Stimulated activated naive CD8-positive, alpha-beta T cell treated with anti-CD3 and anti-CD28 coated beads, Interleukin-15, Interleukin-2, amounts not matched to agents 100 U/mL and 50 U/mL, for 24 hours (primary cell): ENCODE data around the gene KCNN1.
"Not testable (repeated sequence)": the region's sequence is repeated elsewhere in the genome, so short reads cannot be mapped to it uniquely, and the experiment has no call there.

Experiments used
- ATAC-seq: fragments of 150-1000 bp; cut with Tn5 transposase; one replicate; pipeline ENCODE4 v1.10.0; 2021
- DNase-seq: peaks from one replicate; pipeline ENCODE4 v3.0.0; 2021

KCNN1 gene

GRCh38 chr19:17966550-17967256 lies at the start of gene KCNN1:
KCNN1 (plus strand) TSS chr19:17967107; CDS start chr19:17973889, 6,782 bp downstream.
- no peak for DNase-seq
- no peak for ATAC-seq

DNA sequence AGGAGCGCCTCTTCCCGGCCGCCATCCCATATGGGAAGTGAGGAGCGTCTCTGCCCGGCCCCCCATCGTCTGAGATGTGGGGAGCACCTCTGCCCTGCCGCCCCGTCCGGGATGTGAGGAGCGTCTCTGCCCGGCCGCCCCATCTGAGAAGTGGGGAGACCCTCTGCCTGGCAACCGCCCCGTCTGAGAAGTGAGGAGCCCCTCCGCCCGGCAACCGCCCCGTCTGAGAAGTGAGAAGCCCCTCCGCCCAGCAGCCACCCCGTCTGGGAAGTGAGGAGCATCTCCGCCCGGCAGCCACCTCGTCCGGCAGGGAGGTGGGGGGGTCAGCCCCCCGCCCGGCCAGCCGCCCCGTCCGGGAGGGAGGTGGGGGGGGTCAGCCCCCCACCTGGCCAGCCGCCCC lies 48.8 kb upstream of the KCNN1 start:
- not testable (repeated sequence) for DNase-seq, ATAC-seq

- not testable (repeated sequence) for ATAC-seq
These were observed 47.8 kb upstream of the KCNN1 start for GRCh38 chr19:17919122-17919521.

DNA sequence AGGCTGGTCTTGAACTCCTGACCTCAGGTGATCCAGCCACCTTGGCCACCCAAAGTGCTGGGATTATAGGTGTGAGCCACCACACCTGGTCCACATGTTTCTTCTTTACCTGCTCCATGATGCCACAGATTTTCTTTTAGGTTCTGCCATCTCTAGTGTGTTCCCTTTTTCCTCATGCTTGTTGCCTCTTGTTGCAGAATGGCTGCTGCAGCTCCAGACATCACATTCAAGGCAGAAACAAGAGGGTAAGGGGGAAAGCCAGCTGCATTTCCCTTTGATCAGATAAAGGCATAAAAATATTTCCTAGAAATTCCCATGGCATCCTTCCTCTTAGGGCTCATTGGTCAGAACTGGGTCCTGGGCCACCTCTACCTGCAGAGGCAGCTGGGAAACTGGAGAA lies 46.4 kb upstream of the KCNN1 start:
- no peak for ATAC-seq

More at GRCh38 chr19:17919122-17919521, 47.8 kb upstream of the KCNN1 start:
- not testable (repeated sequence) for DNase-seq

DNA sequence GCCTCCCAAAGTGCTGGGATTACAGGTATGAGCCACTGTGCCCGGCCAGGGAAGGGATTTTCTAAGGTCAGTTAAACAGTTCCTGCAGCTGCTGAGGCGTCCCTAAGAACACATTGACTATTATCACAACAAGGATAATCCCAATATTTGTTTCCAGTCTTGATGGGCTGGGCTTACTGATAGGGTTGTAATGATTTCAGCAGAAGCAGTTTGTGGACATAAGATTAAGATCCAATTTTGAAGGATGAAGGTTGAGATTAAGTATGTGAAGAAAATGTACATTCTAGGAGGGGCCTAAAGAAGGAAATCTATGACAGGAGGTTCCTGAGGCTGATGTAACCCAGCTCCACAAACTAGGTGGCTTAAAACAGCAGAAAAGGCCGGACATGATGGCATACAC lies 44.8 kb upstream of the KCNN1 start:
- no peak for ATAC-seq
- no peak for DNase-seq

More for the DNA sequence above, 46.4 kb upstream of the KCNN1 start:
- DNase-seq = no peak

DNA sequence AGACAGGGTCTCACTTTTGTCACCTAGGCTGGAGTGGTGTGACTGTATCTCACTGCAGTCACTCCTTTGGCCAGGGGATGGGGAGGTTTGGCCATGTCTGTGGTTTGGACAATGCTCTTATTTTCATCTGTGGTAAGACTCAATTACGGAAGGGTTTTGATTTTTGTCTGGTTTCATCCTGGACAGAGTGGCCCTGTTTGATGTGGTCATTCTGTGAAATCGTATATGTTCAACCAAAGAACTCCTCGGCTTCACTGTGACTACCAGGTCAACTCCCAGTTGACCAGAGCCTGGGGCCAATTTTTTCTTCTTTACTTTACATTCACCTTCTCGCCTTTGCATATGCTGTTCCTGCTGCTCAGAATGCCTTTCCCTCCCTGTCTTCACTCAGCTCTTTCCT lies 40.9 kb upstream of the KCNN1 start:
- no peak for ATAC-seq
- no peak for DNase-seq

DNA sequence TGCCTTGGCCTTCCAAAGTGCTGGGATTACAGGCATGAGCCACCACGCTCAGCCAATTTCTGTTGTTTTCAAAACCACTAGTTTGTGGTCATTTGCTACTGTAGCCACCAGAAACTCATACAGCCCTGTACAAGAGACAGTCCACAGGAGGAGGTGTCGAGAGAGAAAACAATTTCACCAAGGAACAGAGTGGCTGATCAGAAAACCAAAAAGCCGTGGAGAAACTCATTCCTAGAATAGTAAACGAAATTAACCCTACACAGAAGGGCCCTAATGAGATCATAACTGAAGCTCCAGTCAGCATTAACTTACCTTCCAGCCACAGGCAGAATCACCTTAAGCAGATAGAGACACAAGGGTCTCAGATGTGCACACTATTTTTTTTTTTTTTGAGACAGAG lies 37.9 kb upstream of the KCNN1 start:
- DNase-seq = no peak
- no peak for ATAC-seq

- DNase-seq (peak; percentile 48), ATAC-seq (no peak)
These were observed 35.2 kb upstream of the KCNN1 start for GRCh38 chr19:17931532-17932191.

DNA sequence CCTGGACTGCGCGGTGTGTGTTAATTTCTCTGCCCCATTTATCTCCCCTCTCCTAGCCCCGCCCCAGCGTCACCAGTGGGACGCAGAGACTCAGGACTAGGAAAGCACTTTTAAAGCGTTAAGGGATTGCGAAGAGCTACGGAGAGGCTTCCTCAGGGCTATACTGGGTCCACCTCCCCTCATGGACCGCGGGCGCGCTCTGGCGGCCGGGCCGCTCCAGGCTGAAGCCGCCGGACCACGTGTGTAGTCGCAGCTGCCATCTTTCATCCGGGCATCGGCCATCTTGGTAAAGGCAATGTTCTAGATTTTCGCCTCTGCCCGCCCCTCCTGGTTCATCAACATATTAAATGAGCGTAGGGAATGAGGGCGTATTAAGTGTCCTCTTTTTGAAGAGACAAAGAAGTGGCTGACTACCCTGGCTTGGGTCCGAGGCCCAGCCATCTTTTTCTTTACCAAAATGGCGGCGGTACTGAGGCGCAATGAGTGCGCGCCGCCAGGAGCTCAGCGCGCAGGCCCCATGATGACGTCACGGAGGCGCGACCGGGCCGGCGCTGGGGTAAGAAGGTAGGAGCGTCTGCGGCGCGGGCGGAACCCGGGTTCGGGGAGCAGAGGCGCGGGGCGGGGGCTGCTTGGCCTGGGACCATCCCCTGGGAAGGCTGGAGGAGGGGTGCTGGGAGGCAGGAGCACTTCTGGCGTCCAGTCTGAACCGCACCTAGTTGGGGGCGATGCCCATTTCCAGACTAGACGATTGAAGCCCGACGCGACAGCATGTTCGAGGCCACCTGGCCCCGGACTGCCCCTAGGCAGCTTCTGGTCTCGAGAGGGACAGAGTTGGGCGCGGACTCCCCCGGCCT lies 34.2 kb upstream of the KCNN1 start, which contains the start of gene CCDC124:
Gene CCDC124 (plus strand): TSS at position 531 of the 854 bp plus-strand sequence. CDS start 3,406 bp downstream, outside the sequence.
- peak; percentile 94 for DNase-seq
- peak; percentile 96 for ATAC-seq

DNA sequence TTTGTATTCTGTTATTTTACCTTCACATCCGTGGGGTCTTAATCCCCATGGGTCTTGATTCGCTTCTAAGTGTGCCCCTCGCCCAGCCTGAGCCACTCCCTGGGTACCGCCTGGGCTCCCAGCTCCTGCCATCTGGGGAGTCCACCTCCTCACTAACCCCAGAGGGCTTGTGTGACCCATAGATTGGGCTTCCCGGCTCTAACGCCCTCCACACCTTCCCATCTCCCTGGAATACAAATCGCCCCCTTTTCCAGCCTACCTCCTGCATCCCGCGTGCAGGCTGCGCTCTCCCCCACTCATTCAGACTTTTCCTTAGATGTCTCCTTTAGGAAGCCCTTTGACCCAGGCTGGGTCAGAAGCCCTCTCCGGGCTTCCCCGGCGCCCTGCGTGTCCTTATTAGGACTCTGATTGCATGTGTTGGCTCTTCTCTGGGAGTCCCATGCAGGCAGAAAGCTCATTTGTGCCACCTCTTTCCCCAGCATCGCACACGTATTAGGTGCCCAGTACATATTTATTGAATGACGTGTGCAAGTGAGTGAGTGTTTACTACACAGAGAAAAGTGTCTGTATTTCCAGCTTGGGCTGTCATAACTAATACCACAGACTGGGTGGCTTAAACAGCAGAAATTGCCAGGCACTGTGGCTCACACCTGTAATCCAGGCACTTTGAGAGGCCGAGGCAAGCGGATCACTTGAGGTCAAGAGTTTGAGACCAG lies 33.3 kb upstream of the KCNN1 start:
- DNase-seq (no peak), ATAC-seq (no peak)

- ATAC-seq (no peak), DNase-seq (no peak)
These were observed 30.5 kb upstream of the KCNN1 start for GRCh38 chr19:17936379-17936778.

DNA sequence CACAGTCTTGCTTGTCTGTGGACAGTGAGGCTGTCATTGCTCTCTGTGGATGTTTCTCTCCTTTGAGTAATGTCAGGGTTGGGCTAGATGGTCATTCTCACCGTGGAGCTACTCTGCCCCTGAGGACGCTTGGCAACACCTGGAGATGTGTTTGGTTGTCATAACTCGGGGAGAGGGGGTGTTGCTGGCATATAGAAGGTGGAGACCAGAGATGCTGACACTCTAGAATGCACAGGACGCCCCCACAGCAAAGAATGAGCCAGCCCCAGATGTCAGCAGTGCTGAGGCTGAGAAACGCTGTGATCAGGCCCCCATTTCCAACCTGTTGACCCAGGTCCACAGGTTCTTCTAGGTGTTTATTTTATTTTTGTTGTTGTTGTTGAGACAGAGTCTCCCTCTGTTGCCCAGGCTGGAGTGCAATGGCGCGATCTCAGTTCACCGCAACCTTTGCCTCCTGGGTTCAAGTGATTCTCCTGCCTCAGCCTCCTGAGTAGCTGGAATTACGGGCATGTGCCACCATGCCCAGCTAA lies 29.5 kb upstream of the KCNN1 start:
- ATAC-seq (no peak), DNase-seq (no peak)

GRCh38 chr19:17938092-17938845 lies 28.6 kb upstream of the KCNN1 start:
- DNase-seq (peak; percentile 87), ATAC-seq (peak; percentile 97)

- DNase-seq (no peak), ATAC-seq (no peak)
These were observed 24.7 kb upstream of the KCNN1 start for GRCh38 chr19:17942181-17942580.

DNA sequence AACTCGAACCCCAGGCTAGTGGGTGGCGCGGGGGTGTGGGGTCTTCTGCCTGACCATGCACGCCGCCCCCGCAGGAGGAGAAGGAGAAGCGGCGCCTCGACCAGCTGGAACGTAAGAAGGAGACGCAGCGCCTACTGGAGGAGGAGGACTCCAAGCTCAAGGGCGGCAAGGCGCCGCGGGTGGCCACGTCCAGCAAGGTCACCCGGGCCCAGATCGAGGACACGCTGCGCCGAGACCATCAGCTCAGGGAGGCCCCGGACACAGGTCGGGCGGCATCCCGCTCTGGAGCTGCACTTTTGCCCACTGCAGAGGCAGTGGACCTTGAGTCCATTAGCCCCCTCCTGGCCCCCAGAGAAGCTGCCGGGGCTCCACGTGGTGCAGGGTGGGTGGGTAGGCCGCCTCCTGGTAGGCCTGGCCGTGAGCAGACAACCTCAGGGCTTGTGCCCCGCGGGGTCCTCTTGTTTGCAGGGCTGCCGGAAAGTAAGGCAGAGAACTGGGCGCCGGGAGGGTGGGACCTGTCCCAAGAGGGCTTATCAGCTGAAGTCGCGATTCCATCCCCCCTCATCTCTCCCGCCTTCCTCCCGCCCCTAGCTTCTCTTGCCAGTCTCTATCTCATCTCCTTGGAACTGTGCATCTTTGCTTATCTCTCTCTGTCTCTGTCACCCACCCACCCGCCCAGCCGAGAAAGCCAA lies 24.2 kb upstream of the KCNN1 start:
- DNase-seq = no peak
- no peak for ATAC-seq

GRCh38 chr19:17943274-17944221 lies 23.4 kb upstream of the KCNN1 start:
- no peak for ATAC-seq

GRCh38 chr19:17944301-17944700 lies 22.6 kb upstream of the KCNN1 start:
- DNase-seq (no peak), ATAC-seq (no peak)

More at GRCh38 chr19:17943274-17944221, 23.4 kb upstream of the KCNN1 start:
- DNase-seq = no peak

DNA sequence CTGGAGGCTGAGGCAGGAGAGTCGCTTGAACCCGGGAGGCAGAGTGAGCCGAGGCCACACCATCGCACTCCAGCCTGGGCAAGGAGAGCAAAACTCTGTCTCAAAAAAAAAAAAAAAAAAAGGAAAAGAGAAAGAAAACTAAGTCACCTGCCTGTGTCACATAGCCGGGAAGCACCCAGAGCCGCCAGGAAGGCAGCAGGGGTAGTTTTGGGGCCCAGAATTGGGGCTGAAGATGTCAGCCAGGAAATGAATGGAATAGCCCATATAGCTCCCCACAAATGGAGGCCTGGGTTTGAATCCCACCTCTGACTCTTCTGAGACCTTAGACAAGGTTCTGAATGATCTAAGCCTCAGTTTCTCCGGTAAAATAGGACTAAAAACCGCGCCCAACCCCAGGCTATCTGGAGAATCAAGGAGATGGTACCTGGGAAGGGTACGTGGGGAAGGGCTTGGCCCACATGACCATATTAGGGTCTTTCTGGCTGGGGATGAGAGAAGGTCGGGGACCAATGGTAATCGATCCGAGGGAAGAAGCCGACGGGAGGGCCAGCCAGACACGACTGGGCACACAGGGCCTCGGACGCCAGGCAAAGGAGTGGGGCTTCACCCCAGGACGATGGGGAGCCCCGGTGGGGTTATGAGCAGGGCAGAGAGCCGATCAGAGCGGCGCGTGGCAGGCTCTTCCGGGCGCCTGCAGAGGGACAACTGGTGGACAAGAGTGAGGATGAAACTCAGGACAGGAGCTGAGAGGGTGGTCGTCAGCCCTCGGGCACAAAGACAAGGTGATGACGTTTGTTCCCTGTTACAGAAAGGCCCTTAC lies 19.7 kb upstream of the KCNN1 start:
- ATAC-seq = peak; percentile 41
- DNase-seq = no peak
